HG02943 (cell line): ENCODE data around the gene MFSD12.
"Not testable (repeated sequence)": the region's sequence is repeated elsewhere in the genome, so short reads cannot be mapped to it uniquely, and the experiment has no call there.

Experiments
- ATAC-seq: cut with Tn5 transposase; IDR thresholded peaks from one replicate; pipeline ENCODE4 v1.9.1; 2021; ENCODE audit warnings: mild to moderate bottlenecking, low read depth, moderate library complexity; ENCODE audit not compliant: unreplicated experiment

Gene MFSD12

DNA sequence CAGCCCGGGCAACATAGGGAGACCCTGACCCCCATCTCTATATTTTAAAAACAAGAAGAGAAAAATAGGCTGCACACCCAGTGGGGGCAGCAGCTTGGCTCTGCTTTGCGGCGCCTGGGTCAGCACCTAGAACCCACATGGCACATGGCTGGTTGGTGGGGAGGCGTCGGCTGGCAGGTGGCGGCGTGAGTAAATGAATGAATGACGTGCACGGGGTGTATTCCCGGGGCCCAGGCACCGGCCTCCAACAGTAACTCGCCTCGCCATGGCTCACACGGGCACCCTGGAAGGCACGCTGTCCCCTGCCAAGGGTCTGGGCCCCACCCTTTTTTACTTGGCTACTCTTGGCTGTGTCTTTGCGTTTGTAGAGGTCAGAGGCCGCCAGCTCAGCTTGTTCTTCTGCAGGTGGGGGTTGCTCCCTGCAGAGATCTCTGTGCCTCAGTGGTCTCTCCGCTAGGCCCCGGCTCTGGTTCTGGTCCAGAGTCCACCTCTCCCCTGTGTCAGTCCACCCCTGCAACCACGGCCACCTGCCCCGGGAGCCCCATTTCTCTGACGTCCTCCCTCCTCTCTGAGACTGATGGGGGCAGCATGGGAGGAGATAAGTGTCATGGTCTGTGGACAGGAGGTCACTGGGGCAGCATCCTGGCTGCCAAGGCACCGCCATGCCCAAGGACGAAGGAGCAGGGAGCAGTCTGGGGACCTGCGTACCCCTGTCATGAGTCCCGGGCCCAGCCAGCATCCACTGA, 45.7 kb downstream of the MFSD12 start:
- ATAC-seq: no peak

DNA sequence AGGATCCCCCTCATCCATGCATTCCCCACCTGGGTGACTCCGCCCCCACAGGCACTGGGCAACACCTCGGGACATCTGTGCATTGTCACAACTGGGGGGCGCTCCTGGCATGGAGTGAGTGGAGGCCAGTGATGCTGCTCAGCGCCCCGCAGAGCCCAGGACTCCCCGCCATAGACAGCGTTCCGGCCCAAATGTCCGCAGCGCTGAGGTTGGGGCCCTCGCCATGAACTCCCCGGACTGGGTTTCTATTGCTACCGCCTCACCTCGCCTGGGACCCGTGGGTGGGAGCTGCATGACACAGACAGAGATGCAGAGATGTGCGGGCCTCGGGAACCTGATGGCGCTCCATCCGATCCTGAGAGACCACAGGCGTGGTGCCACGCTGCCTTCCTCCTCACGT, 46.7 kb downstream of the MFSD12 start:
- ATAC-seq: no peak

DNA sequence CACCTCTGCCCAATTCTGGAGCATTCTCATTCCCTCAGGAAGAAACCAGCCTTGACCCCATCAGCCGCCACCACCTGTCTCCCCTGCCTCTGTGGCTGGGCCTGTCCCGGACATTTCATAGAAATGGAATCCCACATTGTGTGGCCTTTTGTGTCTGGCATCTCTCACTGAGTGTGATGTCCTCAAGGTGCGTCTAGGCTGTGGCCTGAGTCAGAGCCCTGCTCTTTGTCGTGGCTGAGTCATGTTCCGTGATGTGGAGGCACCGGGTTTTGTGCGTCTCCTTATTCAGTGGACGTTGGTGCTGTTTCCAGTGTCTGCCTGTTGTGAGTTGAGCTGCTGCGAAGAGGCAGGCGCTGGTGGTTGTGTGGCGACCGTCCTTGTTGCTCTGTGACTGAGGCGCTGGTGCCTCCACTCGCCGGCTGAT, 47.8 kb downstream of the MFSD12 start:
- no peak for ATAC-seq

DNA sequence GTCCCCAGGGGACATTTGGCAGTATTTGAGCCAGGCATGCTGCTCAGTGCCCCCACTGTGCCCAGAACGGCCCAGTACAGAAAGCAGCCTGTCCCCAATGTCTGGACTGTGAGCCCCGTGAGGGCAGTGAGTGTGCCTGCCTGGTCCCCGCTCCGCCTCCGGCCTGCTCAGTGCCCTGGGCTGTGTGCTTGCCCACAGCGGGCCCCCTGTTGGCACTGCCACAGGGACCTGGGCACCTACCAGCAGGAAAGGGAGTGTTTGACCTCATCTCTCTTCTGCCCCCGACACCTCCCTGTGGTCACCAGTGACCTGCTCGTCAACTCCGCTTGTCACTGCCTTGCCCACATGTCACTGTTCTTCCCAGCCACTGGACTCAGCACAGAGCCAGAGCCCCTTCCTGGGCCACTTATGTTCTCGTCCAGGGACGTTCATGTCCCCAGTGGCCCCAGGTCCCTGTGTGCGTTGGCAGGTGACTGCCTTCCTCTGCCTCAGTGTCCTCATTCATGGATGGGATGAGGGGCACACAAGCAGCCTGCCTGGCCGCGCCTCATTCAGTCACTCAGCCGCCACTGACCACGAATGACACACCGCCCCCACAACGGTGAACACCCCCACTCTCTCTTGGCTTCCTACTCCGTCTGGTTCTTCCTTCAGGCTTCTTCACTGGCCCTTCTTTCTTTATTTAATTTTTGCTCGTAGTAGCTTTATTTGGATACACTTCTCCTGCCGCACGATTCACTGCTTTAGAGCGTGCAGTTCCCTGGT, 48.4 kb downstream of the MFSD12 start:
- no peak for ATAC-seq

DNA sequence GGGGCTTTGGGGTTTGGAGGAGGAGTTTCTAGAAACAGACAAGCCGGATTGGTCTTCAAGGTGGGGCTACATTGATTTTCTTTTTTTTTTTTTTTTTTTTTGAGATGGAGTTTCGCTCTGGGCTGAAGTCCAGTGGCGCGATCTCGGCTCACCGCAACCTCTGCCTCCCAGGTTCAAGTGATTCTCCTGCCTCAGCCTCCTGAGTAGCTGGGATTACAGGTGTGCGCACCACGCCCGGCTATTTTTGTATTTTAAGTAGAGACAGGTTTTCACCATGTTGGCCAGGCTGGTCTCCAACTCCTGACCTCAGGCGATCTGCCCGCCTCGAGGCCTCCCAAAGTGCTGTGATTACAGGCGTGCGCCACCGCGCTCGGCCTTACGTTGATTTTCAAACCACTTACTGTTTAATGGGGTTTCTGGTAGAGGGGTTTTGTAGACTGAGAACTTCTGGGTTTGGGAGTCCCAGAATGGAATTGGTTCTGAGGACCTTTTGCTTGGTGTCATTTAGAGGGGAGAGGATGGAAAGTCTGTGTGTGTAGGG, 49.2 kb downstream of the MFSD12 start:
- ATAC-seq: not testable (repeated sequence)

DNA sequence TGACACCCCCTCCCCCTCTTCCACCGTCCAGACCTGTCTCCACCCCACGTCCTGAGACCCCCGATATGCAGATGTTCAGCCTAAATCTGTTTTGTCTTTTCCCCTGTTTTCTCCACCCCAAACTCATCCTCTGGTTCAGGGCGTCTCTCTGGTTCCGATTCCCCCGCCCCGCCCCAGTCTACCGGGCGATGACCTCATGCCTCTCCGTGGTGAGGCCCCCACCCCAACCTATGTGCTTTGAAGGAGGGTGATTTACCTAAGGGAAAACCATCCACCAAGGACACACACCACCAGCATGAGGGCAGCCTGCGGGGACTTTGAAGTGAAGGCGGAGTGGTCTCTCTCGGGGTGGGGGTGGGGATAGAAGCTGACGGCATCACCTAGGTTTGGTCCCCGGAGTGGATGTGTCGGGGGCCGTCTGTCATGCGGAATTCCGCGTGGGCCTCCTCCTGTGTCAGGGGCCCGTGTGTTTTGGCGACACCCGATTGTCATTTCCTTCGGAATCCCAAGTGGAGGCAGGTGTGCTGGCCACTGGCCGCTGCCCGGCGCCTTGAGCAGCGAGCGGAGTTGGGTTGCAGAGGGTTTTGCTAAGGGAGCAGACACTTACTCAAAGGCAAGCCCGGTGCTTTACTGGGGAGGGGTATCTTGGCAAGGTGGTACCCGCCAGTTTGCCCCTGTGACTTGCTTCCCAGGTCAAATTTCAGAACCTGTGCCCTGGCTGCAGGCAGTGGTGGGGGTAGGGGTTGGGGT, 49.8 kb downstream of the MFSD12 start:
- ATAC-seq: no peak

DNA sequence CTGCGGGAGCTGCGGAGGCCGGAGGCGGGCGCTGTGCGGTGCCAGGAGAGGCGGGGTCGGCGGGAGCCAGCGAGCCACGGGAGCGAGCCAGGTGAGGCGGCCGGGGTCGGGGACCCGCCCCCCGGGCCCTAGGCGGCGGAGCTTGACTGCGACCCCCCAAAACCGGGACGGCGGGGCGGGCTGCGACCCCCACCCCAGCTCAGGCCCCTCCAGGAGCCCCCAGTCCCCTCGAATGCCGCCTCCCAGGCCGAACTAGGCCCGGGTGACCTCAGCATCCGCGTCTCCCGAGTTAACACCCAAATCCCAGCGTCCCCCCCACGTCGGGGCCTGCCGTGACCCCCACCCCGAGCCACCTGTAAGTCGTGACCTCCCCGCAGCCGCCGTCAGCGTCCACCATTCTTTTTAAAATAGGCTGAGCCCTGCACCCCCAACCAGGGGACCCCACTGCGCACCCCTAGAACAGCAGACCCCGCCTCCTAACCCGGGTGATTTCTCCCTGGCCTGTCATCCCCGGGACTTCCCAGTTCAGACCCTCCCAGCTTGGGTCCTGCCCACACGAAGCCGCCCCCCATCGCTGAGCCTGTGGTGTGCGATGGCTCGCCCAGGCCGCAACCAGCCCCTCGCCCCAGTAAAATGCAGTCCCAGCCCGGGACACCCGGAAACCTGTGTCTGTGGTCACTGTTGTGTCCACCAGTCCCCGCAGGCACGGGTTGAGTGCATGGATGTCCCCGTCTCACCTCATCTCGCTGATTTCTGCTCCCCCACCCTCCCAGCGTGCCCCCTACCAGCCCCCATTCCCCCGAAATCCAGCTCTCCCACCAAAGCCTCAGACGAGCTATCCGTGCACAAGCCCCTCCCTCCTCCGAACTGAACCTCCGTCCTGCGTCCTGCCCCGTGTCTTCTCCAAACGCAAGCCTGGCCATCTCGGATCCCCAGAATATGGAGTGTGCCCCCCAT, 50.7 kb downstream of the MFSD12 start:
- no peak for ATAC-seq

DNA sequence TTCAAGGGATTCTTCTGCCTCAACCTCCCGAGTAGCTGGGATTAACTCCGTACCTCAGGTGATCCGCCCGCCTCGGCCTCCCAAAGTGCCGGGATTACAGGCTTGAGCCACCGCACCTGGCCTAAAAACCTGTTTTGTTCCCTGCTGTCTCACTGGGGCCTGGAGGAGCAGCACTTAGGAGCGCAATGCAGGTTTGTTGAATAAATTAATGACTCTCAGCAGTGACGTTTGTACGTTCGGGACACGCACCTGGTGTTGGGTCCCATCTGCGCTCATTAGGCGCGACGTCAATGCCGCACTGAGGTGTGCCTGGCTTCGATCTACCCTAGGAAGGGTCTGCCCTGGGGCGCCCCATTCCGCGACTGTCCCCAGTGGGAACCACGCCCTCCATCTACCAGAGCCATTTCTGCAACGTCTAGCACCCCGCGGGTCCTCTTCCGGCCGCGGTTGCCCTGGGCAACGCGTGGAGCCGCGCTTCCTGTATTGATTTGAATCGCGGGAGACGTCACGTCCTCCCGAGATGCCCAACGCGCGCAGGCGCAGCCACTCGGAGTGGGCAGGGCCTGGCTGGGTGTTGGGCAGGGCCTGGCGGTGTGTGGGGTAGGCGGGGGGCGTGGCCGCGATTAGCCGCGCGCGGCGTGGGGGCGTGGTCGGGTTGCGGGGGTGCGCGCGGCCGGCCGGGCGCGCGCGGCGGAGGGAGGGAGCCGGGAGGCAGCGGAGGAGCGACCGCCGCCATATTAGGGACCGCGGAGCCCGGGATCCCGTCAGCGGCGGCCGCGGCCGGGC, 51.6 kb downstream of the MFSD12 start, which contains the start of gene FZR1:
Gene FZR1 (plus strand): TSS at position 714 of the 786 bp plus-strand sequence. CDS start 16,679 bp downstream, outside the sequence.
- ATAC-seq: peak; percentile 80

DNA sequence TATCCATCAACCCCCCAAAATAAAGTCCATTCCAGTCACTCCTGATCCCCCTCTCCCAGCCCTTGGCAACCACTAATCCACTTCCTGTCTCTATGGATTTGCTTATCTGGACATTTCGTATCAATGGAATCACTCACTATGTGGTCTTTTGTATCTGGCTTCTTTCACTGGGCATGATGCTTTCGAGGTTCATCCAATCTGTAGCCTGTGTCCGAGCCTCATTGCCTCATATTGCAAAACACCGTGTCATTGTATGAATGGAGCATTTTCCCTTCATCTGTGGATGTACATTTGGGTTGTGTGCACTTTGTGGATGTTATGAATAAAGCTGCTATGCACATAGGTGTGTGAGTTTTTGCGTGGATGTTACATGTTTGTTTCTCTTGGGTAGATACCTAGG, 52.7 kb downstream of the MFSD12 start:
- no peak for ATAC-seq

DNA sequence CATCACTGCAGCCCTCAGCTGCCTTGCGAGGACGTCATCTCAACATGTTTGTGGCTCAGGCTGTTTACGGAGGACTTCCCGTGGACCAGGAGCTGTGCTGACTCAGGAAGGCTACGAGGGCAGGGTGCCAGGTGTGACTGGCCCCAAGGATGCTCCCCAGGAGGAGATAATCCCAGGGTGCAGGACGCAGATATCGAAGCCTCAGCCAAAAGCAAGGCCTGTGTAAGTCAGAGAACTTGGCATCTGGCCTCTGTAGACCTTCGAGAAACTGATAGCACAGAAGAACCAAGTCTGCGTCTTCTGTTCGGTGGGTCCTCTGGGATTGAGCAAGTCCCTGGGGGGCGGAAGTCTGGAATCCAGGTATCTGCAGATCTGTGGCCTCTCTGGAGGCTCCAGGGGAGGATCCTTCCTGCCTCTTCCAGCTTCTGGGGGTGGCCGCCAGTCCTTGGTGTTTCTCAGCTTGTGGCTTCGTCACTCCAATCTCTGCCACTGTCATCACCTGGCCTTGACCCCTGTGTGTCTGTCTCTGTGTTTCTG, 54.3 kb downstream of the MFSD12 start:
- no peak for ATAC-seq

DNA sequence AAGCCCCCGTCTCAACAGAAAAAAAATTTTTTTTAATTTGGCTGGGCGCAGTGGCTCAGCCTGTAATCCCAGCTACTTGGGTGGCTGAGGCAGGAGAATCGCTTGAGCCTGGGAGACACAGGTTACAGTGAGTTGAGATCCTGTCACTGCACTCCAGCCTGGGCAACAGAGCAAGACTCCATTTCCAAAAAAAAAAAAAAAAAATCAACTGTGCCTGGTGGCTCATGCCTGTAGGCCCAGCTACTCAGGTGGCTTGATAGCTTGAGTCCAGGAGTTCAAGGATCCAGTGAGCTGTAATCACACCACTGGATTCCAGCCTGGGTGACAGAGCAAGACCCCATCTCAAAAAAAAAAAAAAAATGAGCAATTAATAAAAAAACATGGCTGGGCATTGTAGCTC, 55.6 kb downstream of the MFSD12 start:
- ATAC-seq: no peak

DNA sequence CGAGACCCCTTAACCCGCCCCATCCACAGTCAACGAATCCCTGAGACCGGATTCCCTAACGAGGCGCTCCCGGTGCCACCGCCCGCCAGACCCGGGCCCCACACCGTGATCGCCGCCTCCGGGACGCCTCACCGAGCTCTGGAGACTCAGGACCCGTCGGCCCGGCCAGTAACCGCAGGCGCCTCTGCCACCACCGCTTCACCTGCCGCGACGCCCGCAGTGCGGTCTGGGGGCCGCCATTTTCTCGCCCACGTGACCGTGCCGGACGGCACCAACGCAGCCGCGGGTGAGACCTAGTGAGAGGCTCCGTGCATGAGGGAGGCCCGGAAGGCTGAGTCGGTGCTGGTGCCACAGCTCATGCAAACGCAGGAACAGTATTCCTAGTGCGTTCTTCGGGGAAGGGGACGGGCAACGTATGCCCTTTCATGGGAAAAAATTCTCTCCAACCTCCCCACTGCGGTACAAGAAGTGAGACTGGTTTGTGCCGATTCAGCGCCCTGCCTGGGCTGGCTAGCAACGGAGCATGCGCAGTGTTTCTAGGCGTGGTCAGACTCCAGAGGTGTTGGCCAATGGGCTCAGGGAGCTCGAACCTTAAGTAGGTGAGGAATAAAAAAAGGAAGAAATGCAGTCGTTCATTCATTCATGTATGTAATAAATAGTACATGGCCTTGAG, 56.8 kb downstream of the MFSD12 start, which contains the start of gene DOHH:
Gene DOHH (minus strand): TSS at position 246 of the 673 bp plus-strand sequence. CDS start 3,860 bp downstream, outside the sequence.
- peak; percentile 75 for ATAC-seq

DNA sequence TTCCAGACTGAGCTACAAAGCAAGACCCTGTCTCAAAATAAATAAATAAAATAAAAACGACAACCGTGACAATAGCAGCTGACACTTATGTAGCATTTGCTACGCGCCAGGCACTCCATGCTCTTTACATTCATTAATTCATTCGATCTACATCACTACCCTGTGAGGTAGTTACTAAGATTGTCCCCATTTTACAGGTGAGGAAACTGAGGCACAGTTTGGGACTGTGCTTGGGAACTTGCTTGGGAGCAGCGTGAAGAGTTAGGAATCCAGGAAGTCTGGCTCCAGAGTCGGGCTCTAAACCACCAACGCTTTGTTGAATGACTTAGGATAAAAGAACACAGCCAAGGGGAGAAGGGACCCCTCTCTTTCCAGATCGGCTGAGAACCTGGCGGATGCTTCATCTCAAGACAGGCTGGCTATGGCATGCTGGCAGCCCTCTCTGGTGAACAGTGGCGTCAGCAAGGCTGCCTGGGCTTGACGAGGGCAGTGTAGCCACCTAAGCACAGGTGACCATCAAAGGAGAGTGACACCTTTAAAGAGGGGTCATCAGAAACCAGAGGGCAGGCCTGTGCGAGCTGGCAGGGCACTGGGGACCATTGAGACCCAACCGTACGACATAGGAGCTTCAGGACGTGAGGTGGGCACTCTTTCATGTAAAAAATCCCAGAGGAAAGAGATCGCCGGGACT, 57.5 kb downstream of the MFSD12 start:
- ATAC-seq: no peak

DNA sequence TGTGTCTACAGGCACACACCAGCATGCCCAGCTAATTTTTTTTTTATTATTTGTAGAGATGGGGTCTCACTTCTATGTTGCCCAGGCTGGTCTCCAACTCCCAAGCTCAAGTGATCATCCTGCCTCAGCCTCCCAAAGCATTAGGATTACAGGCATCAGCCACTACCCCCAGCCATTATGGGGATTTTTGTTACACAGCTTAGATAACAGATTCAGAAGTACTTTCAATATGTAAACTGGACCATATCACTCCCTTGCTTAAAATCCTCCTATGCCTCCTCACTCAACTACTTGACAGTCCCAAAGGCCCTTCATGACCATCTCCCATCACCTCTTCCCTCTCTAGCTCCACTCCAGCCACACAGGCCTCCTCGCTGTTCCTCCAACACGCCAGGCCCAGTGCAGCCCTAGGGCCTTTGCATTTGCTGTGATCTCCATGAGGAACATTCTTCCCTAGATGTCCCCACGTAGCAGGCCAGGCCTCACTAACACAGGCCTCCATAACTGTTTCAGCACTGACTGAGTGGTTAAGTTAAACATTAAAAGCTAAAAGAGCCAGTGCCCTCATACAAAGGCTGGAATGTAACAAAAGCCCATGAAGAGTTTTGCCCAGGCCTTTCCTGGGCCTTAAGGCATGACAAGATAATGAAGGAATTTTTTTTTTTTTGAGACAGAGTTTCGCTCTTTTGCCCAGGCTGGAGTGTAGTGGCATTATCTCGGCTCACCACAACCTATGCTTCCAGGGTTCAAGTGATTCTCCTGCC, 59.4 kb downstream of the MFSD12 start:
- ATAC-seq: no peak

DNA sequence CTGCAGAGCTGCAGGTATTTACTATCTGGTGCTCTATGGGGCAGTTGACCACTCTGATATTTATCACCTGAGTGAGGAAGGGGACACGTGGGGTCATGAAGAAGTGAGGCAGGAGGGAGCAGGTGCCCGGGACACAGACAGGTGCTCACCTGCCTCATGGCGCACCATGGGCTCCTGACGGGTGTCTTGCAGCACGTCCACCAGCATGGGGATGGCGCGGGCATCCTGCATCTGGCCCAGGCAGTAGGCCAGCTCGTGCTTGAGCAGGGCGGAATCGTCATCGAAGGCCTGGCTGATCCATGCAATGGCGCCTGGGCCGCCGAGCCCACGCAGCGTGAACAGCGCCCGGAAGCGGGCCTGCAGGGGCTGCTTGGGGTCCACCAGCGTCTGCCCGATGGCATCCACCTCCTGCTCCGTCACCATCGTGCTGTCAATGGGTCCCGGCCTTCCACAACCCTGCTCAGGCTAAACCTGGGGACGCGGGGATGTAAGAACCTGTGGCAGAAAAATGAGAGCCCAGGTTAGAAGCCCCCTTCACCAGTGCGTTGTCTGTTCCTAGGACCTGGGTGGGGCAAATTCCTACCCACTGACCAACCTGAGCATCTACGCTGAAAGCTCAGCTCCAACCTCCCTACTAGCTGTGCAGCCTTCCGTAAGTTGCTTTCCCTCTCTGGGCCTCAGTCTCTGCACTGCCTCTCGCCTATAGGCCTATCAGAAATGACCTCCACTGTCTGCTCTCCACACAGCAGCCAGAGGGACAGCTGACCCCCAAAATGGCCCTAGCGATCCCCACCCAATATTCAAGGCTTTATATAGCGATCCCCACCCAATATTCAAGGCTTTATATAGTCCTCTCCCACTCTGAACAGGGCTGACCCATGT, 60.8 kb downstream of the MFSD12 start:
- ATAC-seq: no peak

DNA sequence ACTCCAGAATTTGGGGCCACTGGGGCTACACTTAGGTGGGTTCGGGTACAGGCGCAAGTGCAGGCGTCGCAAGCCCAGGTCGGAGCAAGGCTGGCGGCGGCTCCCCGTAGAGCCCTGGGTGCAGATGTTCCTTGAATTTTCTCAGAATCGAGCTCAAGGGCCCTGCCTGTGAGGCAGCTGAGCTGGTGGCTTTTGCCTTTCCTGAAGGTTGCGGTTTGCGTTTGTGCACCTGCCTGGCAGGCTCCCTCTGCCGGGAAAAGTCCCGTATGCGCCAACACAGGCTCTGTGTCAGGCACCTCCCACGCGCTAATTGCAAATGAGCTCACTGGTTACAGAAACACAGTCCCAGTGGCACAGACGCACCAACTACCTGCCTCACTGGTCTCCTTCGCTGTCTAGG, 62.8 kb downstream of the MFSD12 start:
- ATAC-seq: no peak
